SK-N-SH treated with all-trans-retinoic acid at 6 μM for 48 hours (cell line): ENCODE data around the gene SRPK3.

Experiments used
- ATAC-seq: fragments of 200-7000 bp; cut with Tn5 transposase; 3 replicates; pipeline ENCODE4 v1.9.1; 2020; ENCODE audit warnings: mild to moderate bottlenecking, moderate library complexity
- ARNTL ChIP-seq: fragments of 450-650 bp; formaldehyde crosslinking; IDR thresholded peaks from 2 replicates; pipeline ENCODE4 v1.5.0; 2020; ENCODE audit warnings: low read depth, mild to moderate bottlenecking, moderate library complexity, borderline replicate concordance
- BACH2 ChIP-seq: fragments of 250-450 bp; sonication (Bioruptor Pico); IDR thresholded peaks from 2 replicates; pipeline ENCODE4 v1.9.0; 2021; ENCODE audit warnings: mild to moderate bottlenecking, borderline replicate concordance
- CSDC2 ChIP-seq: fragments of 250-450 bp; sonication (Bioruptor Pico); IDR thresholded peaks from 2 replicates; pipeline ENCODE4 v1.5.0; 2020; ENCODE audit warnings: mild to moderate bottlenecking, moderate library complexity
- CSRNP3 ChIP-seq: fragments of 250-450 bp; sonication (Bioruptor Pico); IDR thresholded peaks from 2 replicates; pipeline ENCODE4 v1.5.1; 2021; ENCODE audit warnings: mild to moderate bottlenecking, moderate library complexity
- ESRRG ChIP-seq: fragments of 250-450 bp; sonication (Bioruptor Pico); IDR thresholded peaks from 2 replicates; pipeline ENCODE4 v1.6.1; 2021; ENCODE audit warnings: mild to moderate bottlenecking
- GLIS3 ChIP-seq: fragments of 250-450 bp; sonication (Bioruptor Pico); IDR thresholded peaks from 2 replicates; pipeline ENCODE4 v1.5.0; 2020; ENCODE audit warnings: mild to moderate bottlenecking, moderate library complexity
- ISL1 ChIP-seq: fragments of 250-450 bp; sonication (Bioruptor Pico); IDR thresholded peaks from 2 replicates; pipeline ENCODE4 v2.1.2; 2022; ENCODE audit warnings: mild to moderate bottlenecking, moderate library complexity
- OSR1 ChIP-seq: fragments of 250-450 bp; sonication (Bioruptor Pico); IDR thresholded peaks from 2 replicates; pipeline ENCODE4 v1.8.0; 2022; ENCODE audit warnings: moderate library complexity, mild to moderate bottlenecking, inconsistent platforms
- PPARA ChIP-seq: fragments of 250-450 bp; sonication (Bioruptor Pico); IDR thresholded peaks from 2 replicates; pipeline ENCODE4 v1.5.0; 2020; ENCODE audit warnings: mild to moderate bottlenecking, borderline replicate concordance
- SNAI2 ChIP-seq: fragments of 250-450 bp; sonication (Bioruptor Pico); IDR thresholded peaks from 2 replicates; pipeline ENCODE4 v1.5.0; 2020; ENCODE audit warnings: mild to moderate bottlenecking, moderate library complexity
- TCF4 ChIP-seq: fragments of 250-450 bp; sonication (Bioruptor Pico); IDR thresholded peaks from 2 replicates; pipeline ENCODE4 v1.8.0; 2021; ENCODE audit warnings: mild to moderate bottlenecking, moderate library complexity, borderline replicate concordance
- TOX ChIP-seq: fragments of 250-450 bp; sonication (Bioruptor Pico); IDR thresholded peaks from 2 replicates; pipeline ENCODE4 v1.8.0; 2021; ENCODE audit warnings: mild to moderate bottlenecking, moderate library complexity, borderline replicate concordance
- TSHZ2 ChIP-seq: fragments of 250-450 bp; sonication (Bioruptor Pico); IDR thresholded peaks from 2 replicates; pipeline ENCODE4 v1.5.0; 2020; ENCODE audit warnings: mild to moderate bottlenecking, moderate library complexity
- ZC3H10 ChIP-seq: fragments of 250-450 bp; sonication (Bioruptor Pico); IDR thresholded peaks from 2 replicates; pipeline ENCODE4 v1.5.1; 2021; ENCODE audit warnings: mild to moderate bottlenecking, moderate library complexity
- ZFP3 ChIP-seq: fragments of 250-450 bp; sonication (Bioruptor Pico); IDR thresholded peaks from 2 replicates; pipeline ENCODE4 v1.5.0; 2020; ENCODE audit warnings: mild to moderate bottlenecking, moderate library complexity
- ZNF565 ChIP-seq: fragments of 450-650 bp; formaldehyde crosslinking; conservative IDR thresholded peaks from 2 replicates; pipeline ENCODE4 v1.5.0; 2020; ENCODE audit warnings: low read depth, mild to moderate bottlenecking, moderate library complexity
- TF ChIP-seq, protein P1 (sequence below): fragments of 250-450 bp; sonication (Bioruptor Pico); IDR thresholded peaks from 2 replicates; pipeline ENCODE4 v1.5.1; 2020; ENCODE audit warnings: low read depth, mild to moderate bottlenecking, moderate library complexity

The SRPK3 gene

DNA sequence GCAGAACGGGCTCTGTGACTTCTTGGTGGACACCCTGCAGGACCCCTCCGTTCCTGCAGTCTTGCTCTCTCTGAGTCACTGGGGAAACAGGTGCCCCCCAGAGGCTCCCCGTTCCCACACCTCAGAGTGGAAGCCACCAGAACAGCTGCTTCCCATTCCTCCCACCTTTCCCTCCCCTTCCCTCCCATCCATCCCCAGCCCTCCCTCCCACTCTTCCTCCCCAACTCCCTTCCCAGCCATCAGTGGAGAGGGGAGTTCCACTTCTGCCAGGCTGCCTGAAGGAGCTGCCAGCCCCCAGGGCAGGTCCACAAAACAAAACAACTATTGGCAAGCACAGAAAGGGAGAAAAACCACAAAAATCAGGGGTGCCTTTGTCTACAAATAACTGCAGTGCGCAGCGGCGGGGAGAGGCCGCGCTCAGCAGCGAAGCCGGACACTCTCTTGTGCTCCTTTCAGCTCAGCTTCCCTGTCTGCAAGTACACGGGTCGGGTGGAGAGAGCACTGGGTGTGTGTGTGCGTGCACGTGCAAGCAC is 21.7 kb downstream of the SRPK3 start:
- TF ChIP-seq ESRRG (CRISPR knock-in tag) = no peak
- no peak for TF ChIP-seq TOX
- TF ChIP-seq ARNTL (CRISPR knock-in tag) = no peak
- ATAC-seq = no peak

GRCh38 chrX:153803211-153804099 is 22.6 kb downstream of the SRPK3 start:
- ATAC-seq = no peak
- no peak for TF ChIP-seq CSDC2 (CRISPR knock-in tag)
- TF ChIP-seq PPARA = no peak
- TF ChIP-seq GLIS3 (CRISPR knock-in tag) = no peak

GRCh38 chrX:153804100-153804595 is 23.3 kb downstream of the SRPK3 start:
- no peak for ATAC-seq
- no peak for TF ChIP-seq SNAI2 (CRISPR knock-in tag)
- no peak for TF ChIP-seq BACH2 (CRISPR knock-in tag)
- TF ChIP-seq TSHZ2 = no peak
- TF ChIP-seq ZNF565 (CRISPR knock-in tag) = no peak
- TF ChIP-seq ZC3H10 (CRISPR knock-in tag) = no peak
- no peak for TF ChIP-seq OSR1 (CRISPR knock-in tag)
- TF ChIP-seq TCF4 = no peak
- TF ChIP-seq CSRNP3 (CRISPR knock-in tag) = no peak
- TF ChIP-seq, protein P1, sequence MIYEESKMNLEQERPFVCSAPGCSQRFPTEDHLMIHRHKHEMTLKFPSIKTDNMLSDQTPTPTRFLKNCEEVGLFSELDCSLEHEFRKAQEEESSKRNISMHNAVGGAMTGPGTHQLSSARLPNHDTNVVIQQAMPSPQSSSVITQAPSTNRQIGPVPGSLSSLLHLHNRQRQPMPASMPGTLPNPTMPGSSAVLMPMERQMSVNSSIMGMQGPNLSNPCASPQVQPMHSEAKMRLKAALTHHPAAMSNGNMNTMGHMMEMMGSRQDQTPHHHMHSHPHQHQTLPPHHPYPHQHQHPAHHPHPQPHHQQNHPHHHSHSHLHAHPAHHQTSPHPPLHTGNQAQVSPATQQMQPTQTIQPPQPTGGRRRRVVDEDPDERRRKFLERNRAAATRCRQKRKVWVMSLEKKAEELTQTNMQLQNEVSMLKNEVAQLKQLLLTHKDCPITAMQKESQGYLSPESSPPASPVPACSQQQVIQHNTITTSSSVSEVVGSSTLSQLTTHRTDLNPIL (CRISPR knock-in tag) = no peak
- TF ChIP-seq, all 23 proteins: peak for 0

DNA sequence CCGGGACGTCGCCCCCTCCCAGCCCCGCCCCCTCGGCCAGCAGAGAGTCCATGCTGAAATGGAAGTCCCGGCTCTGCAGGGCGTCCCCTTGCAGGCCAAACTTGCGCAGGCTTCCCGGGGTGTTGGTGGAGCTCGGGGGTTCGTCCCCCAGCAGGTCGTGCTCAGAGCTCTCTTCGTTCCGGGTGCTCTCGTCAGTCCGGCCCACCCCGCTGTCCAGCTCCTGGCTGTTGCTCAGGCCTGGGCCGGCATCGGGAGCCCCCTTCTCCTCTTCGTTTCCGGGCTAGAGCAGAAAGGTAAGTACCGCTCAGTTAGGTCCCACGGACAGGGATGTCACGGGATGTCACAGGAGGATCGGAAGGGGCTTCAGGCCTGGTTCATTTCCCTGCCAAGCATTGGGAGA is 23.8 kb downstream of the SRPK3 start:
- no peak for ATAC-seq
- TF ChIP-seq ESRRG (CRISPR knock-in tag) = no peak
- TF ChIP-seq CSRNP3 (CRISPR knock-in tag) = no peak
- no peak for TF ChIP-seq BACH2 (CRISPR knock-in tag)
- TF ChIP-seq TOX = no peak
- TF ChIP-seq TCF4 = no peak
- TF ChIP-seq, all 23 proteins: peak for 0

- TF ChIP-seq ZFP3 (CRISPR knock-in tag) (no peak), ESRRG (CRISPR knock-in tag) (no peak), ISL1 (no peak), TSHZ2 (no peak), BACH2 (CRISPR knock-in tag) (no peak), ZC3H10 (CRISPR knock-in tag) (no peak)
- no peak for ATAC-seq
These were observed 24.6 kb downstream of the SRPK3 start for GRCh38 chrX:153805436-153805835.
